GM18520 (cell line): ENCODE measurements around the gene ASF1B.

ENCODE experiments used
- ATAC-seq: cut with Tn5 transposase; IDR thresholded peaks from one replicate; pipeline ENCODE4 v1.9.1; 2021; ENCODE audit not compliant: unreplicated experiment

The ASF1B gene

DNA sequence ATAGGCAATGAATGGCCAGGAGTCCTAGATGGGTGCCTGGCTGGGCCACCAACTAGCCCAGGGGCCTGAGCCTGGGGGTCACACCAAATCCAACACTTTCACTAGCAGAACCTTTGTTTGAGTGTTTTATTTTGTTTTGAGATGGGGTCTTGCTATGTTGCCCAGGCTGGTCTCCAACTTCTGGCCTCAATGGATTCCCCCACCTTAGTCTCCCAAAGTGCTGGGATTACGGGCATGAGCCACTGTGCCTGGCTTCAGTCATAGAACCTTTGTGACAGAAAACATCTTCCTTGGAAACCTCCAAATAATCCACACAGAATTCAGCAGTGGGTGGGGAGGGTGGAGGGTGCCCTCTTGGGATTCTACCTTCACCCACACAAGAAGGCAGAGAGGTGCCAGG, 24.9 kb downstream of the ASF1B start:
- ATAC-seq: no peak

DNA sequence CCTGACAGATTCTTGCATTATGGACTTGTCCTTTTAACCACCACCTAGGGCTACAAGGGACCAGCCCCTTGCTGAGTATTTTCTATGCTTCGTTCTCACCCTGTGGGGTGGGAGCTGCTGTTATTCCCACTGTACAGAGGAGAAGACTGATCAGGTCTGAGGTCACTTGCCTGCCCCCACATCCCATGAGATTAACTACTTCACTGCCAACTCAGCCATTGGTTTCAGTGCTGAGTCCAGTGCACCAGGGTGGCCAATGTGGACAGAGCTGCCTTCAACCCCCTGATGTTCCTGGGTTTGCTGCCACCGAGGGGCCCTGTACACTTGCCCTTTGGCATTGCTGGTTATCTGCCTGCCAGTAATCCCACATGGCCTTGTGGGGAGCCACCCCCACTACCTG, 25.7 kb downstream of the ASF1B start:
- ATAC-seq: no peak

- ATAC-seq: no peak
Measured at GRCh38 chr19:14107581-14108461, 28.6 kb downstream of the ASF1B start.

DNA sequence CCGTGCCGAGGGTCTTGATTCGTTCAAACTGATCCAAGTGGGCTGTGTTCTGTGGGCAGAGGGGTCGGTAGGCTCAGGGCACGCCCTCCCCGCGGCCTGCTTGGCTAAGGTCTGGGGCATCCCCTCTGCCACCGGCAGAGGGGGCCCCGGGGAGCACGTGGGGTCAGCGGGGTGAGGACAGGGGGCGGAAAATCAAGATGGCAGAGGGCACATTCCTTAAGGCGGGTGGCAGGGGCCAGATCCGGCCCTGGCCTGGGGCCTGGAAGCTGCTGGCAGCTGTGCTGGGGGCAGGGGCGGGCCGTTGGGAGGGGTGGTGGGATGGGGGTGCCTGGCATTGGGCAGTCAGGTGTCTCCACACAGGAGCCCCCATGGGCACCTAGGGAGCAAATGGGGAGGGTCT, 29.5 kb downstream of the ASF1B start:
- ATAC-seq: no peak

DNA sequence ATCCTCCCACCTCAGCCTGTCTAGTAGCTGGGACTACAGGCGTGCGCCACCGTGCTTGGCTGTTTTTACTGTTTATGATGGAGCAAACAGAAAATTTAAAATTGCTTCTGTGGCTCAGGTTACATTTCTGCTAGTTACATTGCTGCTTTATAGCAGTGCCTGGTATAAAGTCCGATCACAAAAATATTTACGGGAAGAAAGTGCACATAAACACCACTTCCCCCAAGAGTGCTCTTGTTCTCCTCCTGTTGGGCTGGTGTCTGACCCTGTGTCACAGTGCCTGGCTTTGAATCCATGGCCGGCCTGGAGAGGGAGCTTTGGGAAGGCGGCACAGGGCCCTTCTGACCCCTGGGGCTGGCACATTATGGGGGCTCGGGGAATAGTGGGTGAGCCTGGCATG, 30.7 kb downstream of the ASF1B start:
- no peak for ATAC-seq

GRCh38 chr19:14103310-14103709, 33.1 kb downstream of the ASF1B start:
- ATAC-seq: no peak

DNA sequence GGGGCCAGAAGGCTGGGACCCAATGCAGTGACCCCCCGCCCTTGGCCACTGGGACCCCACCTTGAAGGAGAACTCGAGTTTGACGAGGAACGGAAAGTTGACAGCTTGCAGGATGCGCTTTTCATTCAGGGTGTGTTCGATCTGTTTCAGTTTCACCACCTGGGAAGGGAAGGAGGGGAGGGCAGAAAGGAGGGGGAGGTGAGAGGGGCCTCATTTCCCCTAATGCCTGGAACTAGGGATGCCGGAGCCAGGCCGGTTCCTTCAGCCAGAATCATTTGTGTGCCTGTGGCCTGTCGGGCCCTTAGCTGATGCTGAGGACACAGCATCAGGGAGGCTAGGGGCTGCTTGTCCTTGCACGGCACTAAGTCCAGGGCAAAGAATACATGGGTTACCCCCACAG, 33.6 kb downstream of the ASF1B start:
- ATAC-seq: no peak

DNA sequence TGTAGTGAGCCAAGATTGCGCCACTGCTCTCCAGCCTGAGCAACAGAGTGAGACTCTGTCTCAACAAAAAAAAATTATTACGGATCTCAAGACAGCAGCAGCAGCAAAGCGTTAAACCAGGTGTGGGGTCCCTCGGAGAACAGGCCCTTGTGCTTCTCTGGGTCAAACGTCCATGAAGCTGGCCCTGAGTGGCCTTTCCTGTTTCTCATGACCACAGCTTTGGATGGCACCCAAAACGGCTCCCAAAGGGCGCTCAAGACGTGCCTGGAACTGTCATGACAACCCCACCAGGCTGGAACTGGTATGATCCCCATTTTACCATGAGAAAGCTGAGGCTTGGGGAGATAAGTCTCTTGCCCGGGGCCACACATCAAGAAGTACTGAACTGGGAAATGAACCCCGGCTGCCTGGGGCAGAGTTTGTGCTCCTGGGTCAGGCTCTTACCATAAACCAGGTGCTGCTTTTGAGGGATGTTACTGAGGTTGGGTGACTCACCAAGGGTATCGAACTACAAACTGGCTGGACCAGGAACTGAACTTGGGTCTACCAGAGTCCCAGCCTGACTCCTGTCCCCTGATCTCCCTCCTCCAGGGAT, 34.2 kb downstream of the ASF1B start:
- ATAC-seq: no peak

DNA sequence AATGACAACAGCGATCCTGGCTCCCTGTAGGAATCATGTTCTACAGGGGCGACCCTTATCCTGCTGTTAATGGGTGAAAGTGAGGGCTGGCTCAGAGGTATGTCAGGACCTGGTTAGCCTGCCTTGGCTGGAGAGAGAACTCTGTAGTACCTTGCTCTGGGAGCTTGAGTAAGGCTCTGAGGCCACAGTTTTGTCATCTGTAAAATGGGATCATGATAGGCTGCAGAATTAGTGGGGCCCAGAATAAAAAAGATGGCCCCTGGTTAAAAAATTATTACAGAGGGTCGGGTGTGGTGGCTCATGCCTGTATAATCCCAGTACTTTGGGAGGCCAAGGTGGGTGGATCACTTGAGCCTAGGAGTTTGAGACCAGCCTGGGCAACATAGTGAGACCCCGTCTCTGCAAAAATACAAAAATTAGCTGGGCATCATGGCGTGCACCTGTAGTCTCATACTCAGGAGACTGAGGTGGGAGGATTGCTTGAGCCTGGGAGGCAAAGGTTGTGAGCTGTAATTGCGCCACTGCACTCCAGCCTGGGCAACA, 35.3 kb downstream of the ASF1B start:
- ATAC-seq: no peak

DNA sequence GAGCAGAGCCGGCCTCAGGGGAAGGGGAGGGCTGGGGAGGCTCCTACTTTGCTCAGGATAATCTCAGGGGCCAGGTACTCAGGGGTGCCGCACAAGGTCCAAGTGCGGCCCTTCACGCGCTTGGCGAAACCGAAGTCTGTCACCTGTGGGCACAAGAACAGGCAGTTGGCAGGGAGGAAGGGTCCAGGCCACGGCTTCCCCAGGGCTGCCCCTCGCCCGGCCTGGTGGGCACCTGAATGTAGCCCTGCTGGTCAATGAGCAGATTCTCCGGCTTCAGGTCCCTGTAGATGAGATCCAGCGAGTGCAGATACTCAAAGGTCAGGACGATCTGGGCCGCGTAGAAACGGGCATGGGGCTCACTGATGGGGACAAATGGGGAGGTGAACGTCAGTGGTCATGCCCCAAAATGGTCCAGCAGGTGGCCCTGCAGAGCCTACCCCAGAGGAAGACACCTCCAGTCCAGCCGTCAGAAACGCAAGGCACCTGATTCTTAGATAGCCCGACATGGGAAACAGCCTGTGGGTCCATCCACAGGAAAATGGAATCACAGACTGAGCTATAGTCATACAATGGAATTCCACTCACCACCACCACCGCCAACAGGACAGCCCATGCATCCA, 38.7 kb downstream of the ASF1B start:
- ATAC-seq: no peak

DNA sequence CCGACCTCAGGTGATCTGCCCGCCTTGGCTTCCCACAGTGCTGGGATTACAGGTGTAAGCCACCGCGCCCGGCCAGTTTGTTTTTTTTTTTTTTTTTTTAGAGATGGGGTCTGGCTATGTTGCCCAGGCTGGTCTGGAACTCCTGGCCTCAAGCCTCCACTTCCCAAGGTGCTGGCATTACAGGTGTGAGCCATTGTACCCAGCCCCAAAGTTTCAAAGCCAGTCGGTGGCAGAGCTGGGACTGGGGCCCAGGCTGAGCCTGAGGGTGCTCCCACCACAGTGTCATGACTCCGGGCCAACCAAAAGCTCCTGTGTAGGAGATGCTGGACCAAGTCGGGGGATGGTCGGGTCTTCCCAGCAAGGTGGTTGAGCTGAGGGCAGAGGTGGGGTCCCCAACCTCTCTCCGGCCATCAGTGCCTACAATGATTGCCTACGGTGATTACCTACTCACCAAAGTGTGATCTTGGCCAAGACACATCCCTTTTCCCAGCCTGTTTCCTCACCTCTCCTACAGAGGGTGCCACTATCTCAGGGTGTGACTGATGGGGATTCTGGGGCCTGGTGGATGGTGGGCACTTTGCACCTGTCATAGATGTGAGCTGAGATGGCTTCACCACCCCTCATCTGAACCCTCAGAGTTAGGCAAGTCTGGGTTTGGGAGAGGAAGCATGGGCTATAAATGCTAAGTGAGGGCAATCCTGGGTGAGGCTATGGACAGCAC, 40.0 kb downstream of the ASF1B start:
- no peak for ATAC-seq

- no peak for ATAC-seq
Measured at GRCh38 chr19:14094854-14095253, 41.5 kb downstream of the ASF1B start.

DNA sequence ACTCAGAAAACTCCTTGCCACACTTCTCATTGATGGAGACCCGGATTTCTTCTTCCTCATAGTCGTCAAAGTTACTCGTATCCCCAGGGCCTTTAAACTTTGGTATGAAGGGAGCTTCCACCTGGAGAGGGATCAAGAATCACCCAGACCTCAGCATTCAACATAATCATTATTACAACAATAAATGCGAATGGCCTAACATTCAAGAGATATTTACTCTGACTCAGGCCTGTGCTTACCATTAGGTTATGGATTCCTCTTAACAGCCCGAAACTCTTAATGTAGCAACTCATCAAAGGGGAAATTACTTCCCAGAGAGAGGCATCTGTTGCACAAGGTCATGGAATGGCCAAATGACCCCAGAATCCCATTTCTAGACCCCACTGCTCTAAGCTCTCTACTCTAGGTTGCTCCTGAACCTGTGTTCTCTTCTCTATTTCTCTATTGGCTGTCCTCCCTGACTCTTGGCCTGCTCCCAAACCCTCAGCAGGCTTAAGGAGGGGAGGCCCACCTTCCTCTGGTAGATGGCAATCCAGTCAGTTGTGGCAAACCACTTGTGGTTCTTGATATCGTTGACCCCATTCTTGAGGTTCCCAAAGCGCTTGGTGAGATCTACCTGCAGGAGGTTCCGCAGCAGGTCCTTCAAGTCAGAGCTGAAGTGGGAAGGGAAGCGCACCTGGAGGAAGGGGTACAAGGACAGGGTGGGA, 43.1 kb downstream of the ASF1B start:
- ATAC-seq: no peak

DNA sequence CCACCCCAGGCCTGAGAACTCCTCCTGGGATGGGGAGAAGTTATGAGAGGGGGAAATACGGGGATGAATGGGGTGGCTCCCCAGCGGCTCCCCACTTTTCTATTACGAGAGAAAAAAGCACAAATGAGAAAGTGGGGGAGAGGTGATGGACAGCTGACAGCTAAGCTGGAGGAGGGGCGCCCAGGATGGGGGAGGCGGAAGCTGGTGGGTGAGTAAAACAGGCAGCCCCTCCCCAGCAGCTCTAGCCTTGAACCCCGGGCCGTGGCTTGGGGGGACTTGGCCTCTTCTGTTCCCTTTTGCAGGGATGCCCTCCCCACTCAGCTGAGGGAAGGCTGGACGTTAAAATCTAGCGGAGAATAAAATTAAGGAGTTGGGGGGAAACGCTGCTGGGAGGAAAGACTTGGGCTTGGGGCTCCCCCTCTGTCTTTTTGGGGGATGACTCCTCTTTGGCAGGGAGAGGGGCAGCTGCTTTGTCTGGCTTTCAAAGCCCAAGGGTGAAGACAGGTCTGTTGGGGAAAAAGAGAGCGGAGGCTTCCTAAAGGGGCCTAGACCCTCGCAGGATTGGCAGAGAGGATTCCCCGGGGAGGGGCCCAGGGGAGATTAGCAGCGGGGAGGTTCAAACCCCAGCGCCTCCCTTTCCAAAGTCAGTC, 44.5 kb downstream of the ASF1B start:
- ATAC-seq: no peak

DNA sequence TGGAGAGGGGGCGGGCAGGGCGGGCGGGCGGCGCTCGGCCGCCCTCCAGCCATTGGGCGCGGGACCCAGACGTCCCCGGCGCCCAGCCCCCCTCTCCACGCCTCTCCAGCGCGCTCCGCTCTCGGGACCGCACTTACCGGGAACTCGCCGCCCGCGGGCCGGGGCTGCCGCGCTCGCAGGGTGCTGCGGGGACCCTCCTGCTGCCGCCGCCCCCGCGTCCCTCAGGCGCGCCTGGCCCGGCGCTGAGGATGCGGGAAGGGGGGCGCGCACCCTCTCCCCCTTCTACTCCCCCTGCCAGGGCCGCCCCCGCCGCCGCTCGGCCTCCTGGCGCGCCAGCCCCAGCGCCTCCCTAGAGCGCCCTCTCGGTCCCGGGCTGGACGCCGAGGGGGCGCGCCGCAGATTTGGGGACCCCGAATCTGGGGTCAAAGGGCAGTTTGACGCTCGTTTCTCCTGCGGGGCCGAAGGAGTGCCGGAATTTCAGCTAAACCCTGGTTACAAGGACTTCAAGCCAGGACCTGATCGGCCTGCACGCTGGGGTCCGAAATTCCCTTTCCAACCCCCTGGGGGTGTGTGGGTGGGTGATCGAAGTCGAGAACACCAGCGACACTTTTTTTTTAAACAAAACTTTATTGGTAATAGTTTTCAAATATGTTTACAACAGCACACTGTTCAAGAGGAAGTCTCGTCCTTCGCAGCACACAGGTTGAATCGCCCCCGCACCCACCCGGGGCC, 45.1 kb downstream of the ASF1B start:
- peak; percentile 51 for ATAC-seq

DNA sequence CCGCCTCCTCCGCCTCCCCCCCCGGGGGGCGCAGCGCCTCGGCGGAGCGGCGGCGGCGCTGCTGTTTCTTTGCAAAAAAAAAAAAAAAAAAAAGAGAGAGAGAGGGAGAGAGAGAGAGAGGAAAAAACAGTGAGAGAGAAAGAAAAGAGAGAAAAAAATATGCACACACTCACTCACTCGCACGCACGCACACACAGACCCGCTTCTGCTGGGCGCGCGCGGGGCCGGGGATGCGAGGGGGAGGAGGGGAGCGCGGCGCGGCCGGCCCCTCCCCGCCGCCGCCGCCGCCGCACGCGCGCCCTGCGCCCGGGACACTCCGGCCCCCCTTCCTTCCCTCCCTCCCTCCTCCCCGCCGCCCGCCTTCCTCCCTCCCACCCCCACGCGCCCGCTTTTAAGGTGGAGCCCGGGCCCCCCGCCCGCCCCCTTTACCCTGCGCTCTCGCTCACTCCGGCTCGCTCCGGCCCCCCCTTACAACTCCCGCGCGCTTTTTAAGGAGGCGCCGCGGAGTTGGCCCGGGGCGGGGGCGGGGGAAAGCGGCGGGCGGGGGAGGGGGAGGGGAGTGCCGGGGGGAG, 45.8 kb downstream of the ASF1B start, which contains the start of gene SAMD1:
TSS of gene SAMD1 (minus strand) at position 243 of the 572 bp plus-strand sequence.
- peak; percentile 12 for ATAC-seq

GRCh38 chr19:14089662-14090508, 46.5 kb downstream of the ASF1B start:
- no peak for ATAC-seq

GRCh38 chr19:14089412-14089661, 47.1 kb downstream of the ASF1B start:
- ATAC-seq: no peak
